GM19035 (cell line): Measurements from ENCODE around the gene MAPK14.
A peak's percentile ranks its signal among the peaks of the same experiment; 100 is the strongest.
"Not testable (repeated sequence)": the region's sequence is repeated elsewhere in the genome, so short reads cannot be mapped to it uniquely, and the experiment has no call there.

Experiments used
- ATAC-seq: cut with Tn5 transposase; IDR thresholded peaks from one replicate; pipeline ENCODE4 v1.9.1; 2021; ENCODE audit not compliant: unreplicated experiment

The MAPK14 gene

GRCh38 chr6:36121787-36122494 lies 94.3 kb downstream of the MAPK14 start:
- no peak for ATAC-seq

GRCh38 chr6:36122495-36123269 lies 95.1 kb downstream of the MAPK14 start:
- no peak for ATAC-seq

GRCh38 chr6:36123270-36124139 lies 95.9 kb downstream of the MAPK14 start:
- ATAC-seq, result peak; percentile 63

- not testable (repeated sequence) for ATAC-seq
Observed at GRCh38 chr6:36124346-36124745, 96.7 kb downstream of the MAPK14 start.

GRCh38 chr6:36124881-36125280 lies 97.3 kb downstream of the MAPK14 start:
- ATAC-seq, result no peak

- no peak for ATAC-seq
Observed at GRCh38 chr6:36125575-36125974, 98.0 kb downstream of the MAPK14 start.

GRCh38 chr6:36126121-36126520 lies 98.5 kb downstream of the MAPK14 start:
- no peak for ATAC-seq

- no peak for ATAC-seq
Observed at GRCh38 chr6:36126553-36127458, 99.2 kb downstream of the MAPK14 start.

- no peak for ATAC-seq
Observed at GRCh38 chr6:36127462-36128016, 99.9 kb downstream of the MAPK14 start.

- ATAC-seq, result no peak
Observed at GRCh38 chr6:36128073-36128472, 100.5 kb downstream of the MAPK14 start.

GRCh38 chr6:36128793-36129192 lies 101.2 kb downstream of the MAPK14 start:
- ATAC-seq, result no peak

- not testable (repeated sequence) for ATAC-seq
Observed at GRCh38 chr6:36129334-36129733, 101.7 kb downstream of the MAPK14 start.

- ATAC-seq, result no peak
Observed at GRCh38 chr6:36129941-36130666, 102.5 kb downstream of the MAPK14 start, which contains the start of gene MAPK13. Gene MAPK13, plus strand, starts transcription at chr6:36130513. Its CDS starts 70 bp downstream, at chr6:36130583.

- ATAC-seq, result peak; percentile 25
Observed at GRCh38 chr6:36130667-36131510, 103.3 kb downstream of the MAPK14 start.

- peak; percentile 88 for ATAC-seq
Observed at GRCh38 chr6:36131511-36132245, 104.1 kb downstream of the MAPK14 start.

GRCh38 chr6:36132246-36132895 lies 104.8 kb downstream of the MAPK14 start:
- ATAC-seq, result no peak

GRCh38 chr6:36133148-36133547 lies 105.5 kb downstream of the MAPK14 start:
- no peak for ATAC-seq
